Mesodermal cell (in vitro differentiated cells): ENCODE measurements around the gene NUBPL.
A peak's percentile ranks its signal among the peaks of the same experiment; 100 is the strongest.
"Not testable (repeated sequence)": the region's sequence is repeated elsewhere in the genome, so short reads cannot be mapped to it uniquely, and the experiment has no call there.

Experiments
- H3K27ac ChIP-seq: 2 replicates; pipeline ENCODE4 v1.7.0; 2013; ENCODE audit warnings: mild to moderate bottlenecking, low read depth, low read length, moderate library complexity; ENCODE audit not compliant: severe bottlenecking
- H3K36me3 ChIP-seq: 2 replicates; pipeline ENCODE4 v1.7.1; 2013; ENCODE audit warnings: mild to moderate bottlenecking, low read length, moderate library complexity; ENCODE audit not compliant: control insufficient read depth, insufficient read depth
- H3K4me1 ChIP-seq: one replicate; pipeline ENCODE4 v1.7.1; 2013; ENCODE audit warnings: mild to moderate bottlenecking, low read length; ENCODE audit not compliant: insufficient read depth, control insufficient read depth, poor library complexity, severe bottlenecking
- H3K4me3 ChIP-seq: 2 replicates; pipeline ENCODE4 v1.7.0; 2013; ENCODE audit warnings: low read length, control low read depth, mild to moderate bottlenecking; ENCODE audit not compliant: insufficient read depth, poor library complexity, severe bottlenecking; ENCODE audit errors: extremely low read depth
- H3K9me3 ChIP-seq: 2 replicates; pipeline ENCODE4 v1.7.1; 2013; ENCODE audit warnings: mild to moderate bottlenecking, low read length, moderate library complexity; ENCODE audit not compliant: control insufficient read depth
- WGBS, 2 experiments: methylation state at CpG; one replicate each; pipeline ENCODE4 v1.1.5; 2013; ENCODE audit warnings: missing lambda C conversion rate in 2 of 2; ENCODE audit not compliant: insufficient coverage in 2 of 2; 5-methylcytosine and 5-hydroxymethylcytosine counted together

The NUBPL gene

GRCh38 chr14:31868096-31868495, 306.9 kb downstream of the NUBPL start:
- 80% methylated on average over 1 of the region's 3 CpGs for WGBS, 2 experiments
- not testable (repeated sequence) for H3K36me3 ChIP-seq, H3K4me1 ChIP-seq, H3K4me3 ChIP-seq, H3K27ac ChIP-seq, H3K9me3 ChIP-seq

- no peaks in the 10 kb centered on the region for H3K36me3 ChIP-seq
- WGBS, 2 experiments, result 90 to 93% methylated on average over 3 to 5 of the region's 7 CpGs
- H3K9me3 ChIP-seq, result no peaks in the 10 kb centered on the region
- H3K4me3 ChIP-seq, result no peak overlapping the region
- peaks cover 21% of the 10 kb centered on the region for H3K4me1 ChIP-seq
- peak overlapping the region; percentile 50 for H3K27ac ChIP-seq
Measured at GRCh38 chr14:31876741-31877140, 315.5 kb downstream of the NUBPL start.

GRCh38 chr14:31877255-31877798, 316.1 kb downstream of the NUBPL start:
- no peaks in the 10 kb centered on the region for H3K36me3 ChIP-seq
- WGBS, 2 experiments, result 88 to 92% methylated on average over 5 to 7 of the region's 9 CpGs
- H3K4me3 ChIP-seq, result no peak overlapping the region
- H3K27ac ChIP-seq, result peak overlapping the region; percentile 50
- H3K9me3 ChIP-seq, result no peaks in the 10 kb centered on the region
- H3K4me1 ChIP-seq, result peaks cover 25% of the 10 kb centered on the region

GRCh38 chr14:31879661-31880348, 318.6 kb downstream of the NUBPL start:
- peaks cover 42% of the 10 kb centered on the region for H3K4me1 ChIP-seq
- H3K4me3 ChIP-seq, result no peak overlapping the region
- WGBS, 2 experiments, result 94% methylated on average over 3 of the region's 7 CpGs; no CpG with 5 or more reads in 1 of the 2 experiments
- peak overlapping the region; percentile 94 for H3K27ac ChIP-seq
- no peaks in the 10 kb centered on the region for H3K9me3 ChIP-seq
- H3K36me3 ChIP-seq, result no peaks in the 10 kb centered on the region

- H3K36me3 ChIP-seq, result no peaks in the 10 kb centered on the region
- peaks cover 42% of the 10 kb centered on the region for H3K4me1 ChIP-seq
- H3K9me3 ChIP-seq, result no peaks in the 10 kb centered on the region
- 79 to 91% methylated on average over 4 of the region's 4 CpGs for WGBS, 2 experiments
- H3K4me3 ChIP-seq, result no peak overlapping the region
- H3K27ac ChIP-seq, result peak overlapping the region; percentile 94
Measured at GRCh38 chr14:31880935-31881334, 319.7 kb downstream of the NUBPL start.

GRCh38 chr14:31881531-31882310, 320.5 kb downstream of the NUBPL start:
- Histone ChIP-seq H3K27ac (peak overlapping the region; percentile 94), H3K9me3 (no peaks in the 10 kb centered on the region), H3K4me3 (no peak overlapping the region), H3K4me1 (peaks cover 42% of the 10 kb centered on the region), H3K36me3 (no peaks in the 10 kb centered on the region)
- WGBS, 2 experiments, result 92 to 100% methylated on average over 2 of the region's 4 CpGs

- no CpG with 5 or more reads among the region's 2 CpGs for WGBS, 2 experiments
- H3K36me3 ChIP-seq, result no peaks in the 10 kb centered on the region
- H3K27ac ChIP-seq, result peak overlapping the region; percentile 10
- peaks cover 39% of the 10 kb centered on the region for H3K4me1 ChIP-seq
- H3K9me3 ChIP-seq, result no peaks in the 10 kb centered on the region
- no peak overlapping the region for H3K4me3 ChIP-seq
Measured at GRCh38 chr14:31884238-31884637, 323.0 kb downstream of the NUBPL start.

GRCh38 chr14:31884776-31885379, 323.7 kb downstream of the NUBPL start:
- WGBS, 2 experiments, result 83 to 89% methylated on average over 6 of the region's 7 CpGs
- no peaks in the 10 kb centered on the region for H3K9me3 ChIP-seq

GRCh38 chr14:31886156-31886835, 325.1 kb downstream of the NUBPL start:
- WGBS, 2 experiments, result no CpG with 5 or more reads among the region's 3 CpGs
- H3K27ac ChIP-seq, result no peak overlapping the region
- no peaks in the 10 kb centered on the region for H3K36me3 ChIP-seq
- peaks cover 25% of the 10 kb centered on the region for H3K4me1 ChIP-seq
- H3K9me3 ChIP-seq, result no peaks in the 10 kb centered on the region
- no peak overlapping the region for H3K4me3 ChIP-seq

More at GRCh38 chr14:31884776-31885379, 323.7 kb downstream of the NUBPL start:
- no peak overlapping the region for H3K4me3 ChIP-seq
- H3K4me1 ChIP-seq, result peaks cover 36% of the 10 kb centered on the region
- no peaks in the 10 kb centered on the region for H3K36me3 ChIP-seq
- H3K27ac ChIP-seq, result no peak overlapping the region

- Histone ChIP-seq H3K27ac (no peak overlapping the region), H3K4me1 (peaks cover 19% of the 10 kb centered on the region), H3K9me3 (no peaks in the 10 kb centered on the region), H3K36me3 (no peaks in the 10 kb centered on the region), H3K4me3 (no peak overlapping the region)
- WGBS, 2 experiments, result 73 to 91% methylated on average over 4 of the region's 4 CpGs
Measured at GRCh38 chr14:31887929-31888580, 326.9 kb downstream of the NUBPL start.
